Transverse colon (tissue), 4 donors: Measurements from ENCODE around the gene ANO1. TPM values are rescaled to one million over a fixed set of nuclear protein-coding genes. Genes with fewer than 3 reads are reported as not detected.
A peak's percentile ranks its signal among the peaks of the same experiment; 100 is the strongest.

Source experiments
- DNase-seq: peaks from one replicate; pipeline ENCODE4 v3.0.0-alpha.2; 2019
- H3K27ac ChIP-seq, 4 donors: fragments of 200-600 bp; sonication (generic); 2 replicates each; pipeline ENCODE4 v1.5.1; 2016 to 2018; ENCODE audit warnings: inconsistent platforms in 4 of 4
- H3K27me3 ChIP-seq: fragments of 200-600 bp; sonication (generic); 2 replicates; pipeline ENCODE4 v1.5.1; 2017; ENCODE audit warnings: inconsistent platforms
- H3K36me3 ChIP-seq, 4 donors: fragments of 200-600 bp; sonication (generic); 2 replicates each; pipeline ENCODE4 v1.5.1; 2017 to 2019; ENCODE audit warnings: inconsistent platforms in 4 of 4
- H3K4me1 ChIP-seq, 4 donors: fragments of 200-600 bp; sonication (generic); 2 replicates each; pipeline ENCODE4 v1.5.1; 2017 to 2020; ENCODE audit warnings: inconsistent platforms in 4 of 4
- H3K4me3 ChIP-seq, 4 donors: fragments of 200-600 bp; sonication (generic); 1 replicate in 1 of 4; 2 replicates in 3 of 4; pipeline versions ENCODE4 v1.5.1 to v1.6.1; 2017 to 2019; ENCODE audit warnings: inconsistent platforms in 4 of 4
- H3K9me3 ChIP-seq, 2 donors: fragments of 200-600 bp; sonication (generic); 2 replicates each; pipeline ENCODE4 v1.5.1; 2017 to 2019; ENCODE audit warnings: inconsistent platforms in 2 of 2
- EP300 ChIP-seq: sonication (generic); formaldehyde crosslinking; IDR thresholded peaks from one replicate; pipeline ENCODE4 v1.6.1; 2017; ENCODE audit warnings: antibody characterized with exemption, low read depth
- POLR2A ChIP-seq: fragments of 450-650 bp; IDR thresholded peaks from one replicate; pipeline ENCODE4 v1.6.1; 2016; ENCODE audit warnings: antibody characterized with exemption, mild to moderate bottlenecking, moderate library complexity
- POLR2AphosphoS5 ChIP-seq, 3 donors: sonication (generic); formaldehyde crosslinking; IDR thresholded peaks; one replicate each; pipeline ENCODE4 v1.6.1; 2016; ENCODE audit warnings: antibody characterized with exemption in 3 of 3
- WGBS, 2 donors: methylation state at CpG; one replicate each; pipeline ENCODE4 v1.1.5; 2018; ENCODE audit warnings: low coverage in 1 of 2; 5-methylcytosine and 5-hydroxymethylcytosine counted together
- in situ Hi-C, 4 donors: fragments of 200-750 bp; cut with MboI; loops; one replicate each; pipeline versions ENCODE4 v1.15.0 to v1.15.1; 2017; ENCODE audit warnings: low sequenced_read_pairs in 3 of 4, low pct_ligation_motif_present in 1 of 4, low pct_unique_long_range_greater_than_20kb in 1 of 4
- intact Hi-C: fragments of 100-400 bp; cut with DNase I; formaldehyde crosslinking; loops from one replicate; pipeline ENCODE4 v1.15.1; 2023; ENCODE audit warnings: low total_unique reads
- total RNA-seq, 4 donors: library from RNA; depleted of rRNA; stranded (reverse); fragments of >200 nt; gene quantifications; one replicate each; pipeline ENCODE4 v1.1.0, GENCODE V29; 2016
- TF ChIP-seq, protein P1 (sequence below), 5 experiments: fragments of 200-600 bp in 3 of 5; fragments of 450-650 bp in 2 of 5; sonication (generic) in 3 of 5; IDR thresholded peaks; 1 replicate in 2 of 5; 2 replicates in 3 of 5; pipeline ENCODE4 v1.5.1; 2016 to 2017; ENCODE audit warnings: antibody characterized with exemption in 5 of 5, inconsistent platforms in 3 of 5, mild to moderate bottlenecking in 2 of 5, moderate library complexity in 1 of 5

The ANO1 gene
- total RNA-seq, 4 donors from 2014 or later, result 7.9 to 20.9 (median 11.3) TPM

DNA sequence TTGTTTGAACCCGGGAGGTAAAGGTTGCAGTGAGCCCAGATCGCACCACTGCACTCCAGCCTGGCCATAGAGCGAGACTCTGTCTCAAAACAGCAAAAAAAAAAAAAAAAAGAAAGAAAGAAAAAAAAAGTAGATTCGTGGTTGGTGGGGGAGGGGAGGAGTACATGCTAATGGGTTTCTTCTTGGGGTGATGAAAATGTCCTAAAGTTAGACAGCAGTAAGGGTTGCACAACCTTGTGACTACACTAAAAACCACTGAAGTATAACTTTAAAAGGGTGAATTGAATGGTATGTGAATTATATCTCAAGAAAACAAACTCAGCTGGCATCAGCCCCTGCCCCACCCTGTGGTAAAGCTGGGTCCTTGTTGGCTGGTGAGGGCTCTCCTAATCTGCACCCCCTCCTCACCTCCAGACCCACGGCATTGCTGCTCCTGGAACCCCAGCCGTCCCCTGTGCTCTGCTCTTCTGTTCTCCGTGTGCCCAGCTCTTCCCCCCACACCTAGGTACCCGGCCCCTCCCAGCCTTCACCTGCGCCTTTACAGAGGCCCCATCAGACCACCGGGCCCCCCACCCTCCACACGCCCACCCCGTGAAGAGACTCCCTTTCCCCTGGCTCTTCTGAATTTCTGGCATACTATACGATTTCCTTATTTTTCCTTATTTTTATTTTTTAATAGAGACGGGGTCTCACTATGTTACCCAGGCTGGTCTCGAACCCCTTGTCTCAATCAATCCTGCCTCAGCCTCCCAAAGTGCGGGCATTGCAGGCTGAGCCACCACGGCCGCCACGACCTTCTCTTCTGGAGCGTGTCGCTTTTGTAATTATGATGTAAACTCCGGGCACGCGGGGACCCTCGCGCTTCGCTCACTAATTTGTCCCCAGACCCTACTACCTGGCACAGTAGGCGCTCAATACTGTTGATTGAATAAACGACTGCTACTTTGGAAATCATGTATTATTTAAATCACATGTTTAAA, 124.1 kb downstream of the ANO1 start:
- no peak for DNase-seq
- H3K36me3 ChIP-seq, result peaks cover 0 to 14% (median 6%) of the 10 kb centered on the region in 4 donors
- H3K4me3 ChIP-seq, result peak overlapping the region in 3 of 4 donors; percentile 80 to 96 (median 95)
- H3K27me3 ChIP-seq, result no peaks in the 10 kb centered on the region
- intact Hi-C loops, result no loop called here
- H3K4me1 ChIP-seq, result peaks cover 10 to 21% (median 18%) of the 10 kb centered on the region in 4 donors
- WGBS, 2 donors, result 76 to 78% methylated on average over 21 to 29 of the region's 29 CpGs
- in situ Hi-C loops, result no loop called here
- no peaks in the 10 kb centered on the region for H3K9me3 ChIP-seq
- no peak for TF ChIP-seq POLR2AphosphoS5 (IDR thresholded peaks at IDR 0.05)
- TF ChIP-seq POLR2A, result no peak
- no peak for TF ChIP-seq EP300
- TF ChIP-seq, protein P1, sequence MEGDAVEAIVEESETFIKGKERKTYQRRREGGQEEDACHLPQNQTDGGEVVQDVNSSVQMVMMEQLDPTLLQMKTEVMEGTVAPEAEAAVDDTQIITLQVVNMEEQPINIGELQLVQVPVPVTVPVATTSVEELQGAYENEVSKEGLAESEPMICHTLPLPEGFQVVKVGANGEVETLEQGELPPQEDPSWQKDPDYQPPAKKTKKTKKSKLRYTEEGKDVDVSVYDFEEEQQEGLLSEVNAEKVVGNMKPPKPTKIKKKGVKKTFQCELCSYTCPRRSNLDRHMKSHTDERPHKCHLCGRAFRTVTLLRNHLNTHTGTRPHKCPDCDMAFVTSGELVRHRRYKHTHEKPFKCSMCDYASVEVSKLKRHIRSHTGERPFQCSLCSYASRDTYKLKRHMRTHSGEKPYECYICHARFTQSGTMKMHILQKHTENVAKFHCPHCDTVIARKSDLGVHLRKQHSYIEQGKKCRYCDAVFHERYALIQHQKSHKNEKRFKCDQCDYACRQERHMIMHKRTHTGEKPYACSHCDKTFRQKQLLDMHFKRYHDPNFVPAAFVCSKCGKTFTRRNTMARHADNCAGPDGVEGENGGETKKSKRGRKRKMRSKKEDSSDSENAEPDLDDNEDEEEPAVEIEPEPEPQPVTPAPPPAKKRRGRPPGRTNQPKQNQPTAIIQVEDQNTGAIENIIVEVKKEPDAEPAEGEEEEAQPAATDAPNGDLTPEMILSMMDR (IDR thresholded peaks at IDR 0.05), result no peak
- peak overlapping the region; percentile 94 to 99 (median 96) for H3K27ac ChIP-seq

DNA sequence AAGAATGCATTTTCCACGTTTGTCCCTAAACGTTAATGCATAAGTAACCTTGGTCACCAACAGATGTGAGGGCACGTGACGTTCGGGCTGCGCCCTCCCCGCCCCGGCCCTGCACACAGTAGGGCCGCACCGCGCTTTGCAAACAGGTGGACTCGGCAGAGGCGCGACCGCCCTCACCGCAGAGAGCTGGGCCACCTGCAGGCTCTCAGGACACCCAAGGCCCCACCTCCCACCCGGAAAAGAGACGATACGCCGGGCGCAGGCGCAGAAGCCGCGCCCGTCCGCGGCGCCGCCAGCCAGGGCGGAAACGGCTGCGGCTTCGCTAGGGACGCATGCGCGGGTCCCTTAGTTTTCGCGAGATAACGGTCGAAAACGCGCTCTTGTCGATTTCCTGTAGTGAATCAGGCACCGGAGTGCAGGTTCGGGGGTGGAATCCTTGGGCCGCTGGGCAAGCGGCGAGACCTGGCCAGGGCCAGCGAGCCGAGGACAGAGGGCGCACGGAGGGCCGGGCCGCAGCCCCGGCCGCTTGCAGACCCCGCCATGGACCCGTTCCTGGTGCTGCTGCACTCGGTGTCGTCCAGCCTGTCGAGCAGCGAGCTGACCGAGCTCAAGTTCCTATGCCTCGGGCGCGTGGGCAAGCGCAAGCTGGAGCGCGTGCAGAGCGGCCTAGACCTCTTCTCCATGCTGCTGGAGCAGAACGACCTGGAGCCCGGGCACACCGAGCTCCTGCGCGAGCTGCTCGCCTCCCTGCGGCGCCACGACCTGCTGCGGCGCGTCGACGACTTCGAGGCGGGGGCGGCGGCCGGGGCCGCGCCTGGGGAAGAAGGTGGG, 125.0 kb downstream of the ANO1 start, which contains the start of gene FADD:
Gene FADD (plus strand): TSS at position 377 of the 831 bp plus-strand sequence. CDS start 164 bp downstream, at position 541.
- peak; percentile 94 for DNase-seq
- Histone ChIP-seq H3K4me1 (peaks cover 10 to 21% (median 18%) of the 10 kb centered on the region in 4 donors), H3K27ac (peak within 1 kb of the TSS; percentile 94 to 99 (median 96)), H3K4me3 (peak within 1 kb of the TSS; percentile 69 to 96 (median 88)), H3K36me3 (peaks cover 0 to 18% (median 6%) of the 10 kb centered on the region in 4 donors), H3K9me3 (no peaks in the 10 kb centered on the region), H3K27me3 (no peaks in the 10 kb centered on the region)
- 0% methylated on average over 4 to 80 of the region's 91 CpGs for WGBS, 2 donors
- in situ Hi-C loops, result no loop called here
- intact Hi-C loops, result loop anchor here (1.0 kb wide), 1 partner anchor 67 kb away; the partner anchor contains the start of gene PPFIA1
- TF ChIP-seq EP300 (no peak), POLR2AphosphoS5 (IDR thresholded peaks at IDR 0.05) (peak; percentile 88 to 97 (median 93)), POLR2A (peak; percentile 90)
- TF ChIP-seq, protein P1 (IDR thresholded peaks at IDR 0.05), result peak in 1 of 5 experiments; percentile 8

- Histone ChIP-seq H3K27me3 (no peaks in the 10 kb centered on the region), H3K4me3 (peak overlapping the region; percentile 69 to 96 (median 88)), H3K27ac (peak overlapping the region; percentile 94 to 99 (median 96)), H3K36me3 (peaks cover 0 to 24% (median 6%) of the 10 kb centered on the region in 4 donors), H3K4me1 (peaks cover 10 to 21% (median 18%) of the 10 kb centered on the region in 4 donors), H3K9me3 (no peaks in the 10 kb centered on the region)
- WGBS, 2 donors, result 0 to 3% methylated on average over 7 to 30 of the region's 30 CpGs
- TF ChIP-seq POLR2AphosphoS5 (IDR thresholded peaks at IDR 0.05) (peak in 1 of 3 donors; percentile 24), POLR2A (peak; percentile 26)
- TF ChIP-seq, protein P1 (IDR thresholded peaks at IDR 0.05), result no peak
- intact Hi-C loops, result loop anchor here (1.0 kb wide), 1 partner anchor 66 kb away; the partner anchor contains the start of gene PPFIA1
- in situ Hi-C loops, result no loop called here
- DNase-seq, result peak; percentile 84
Observed at GRCh38 chr11:70203751-70204465, 125.8 kb downstream of the ANO1 start.
